PFSK-1 (cell line): Measurements from ENCODE around the gene PAQR7.

Experiments
- FOXP2 ChIP-seq: optimal IDR thresholded peaks from 2 replicates; pipeline ENCODE3; 2011; ENCODE audit warnings: borderline replicate concordance, control low read depth, inconsistent platforms; ENCODE audit not compliant: insufficient read depth; ENCODE audit errors: extremely low read length, extremely low read depth
- POLR2AphosphoS5 ChIP-seq: IDR thresholded peaks from 2 replicates; pipeline ENCODE4 v1.6.1; 2012; ENCODE audit warnings: low read depth, mild to moderate bottlenecking, control low read depth, low read length, moderate library complexity
- REST ChIP-seq, 2 experiments: IDR thresholded peaks; 2 replicates each; pipeline versions ENCODE4 v1.6.1 to v1.8.0; 2011 to 2012; ENCODE audit warnings: low read depth in 2 of 2, low read length in 2 of 2, control low read depth in 1 of 2, inconsistent platforms in 1 of 2, mild to moderate bottlenecking in 1 of 2, moderate library complexity in 1 of 2; ENCODE audit not compliant: insufficient read depth in 1 of 2
- SIN3A ChIP-seq: IDR thresholded peaks from 2 replicates; pipeline ENCODE4 v1.6.1; 2012; ENCODE audit warnings: mild to moderate bottlenecking, low read length, moderate library complexity, borderline replicate concordance; ENCODE audit not compliant: insufficient read depth
- TAF1 ChIP-seq: IDR thresholded peaks from 2 replicates; pipeline ENCODE4 v1.6.1; 2012; ENCODE audit warnings: low read length, control low read depth, borderline replicate concordance; ENCODE audit not compliant: insufficient read depth

Gene PAQR7

GRCh38 chr1:25820247-25821111 is 55.0 kb downstream of the PAQR7 start:
- TF ChIP-seq REST (IDR thresholded peaks at IDR 0.05; ENCODE audit: insufficient read depth in 1 of 2, low read depth in 2 of 2, low read length in 2 of 2) (no peak), SIN3A (no peak), FOXP2 (no peak), TAF1 (no peak), POLR2AphosphoS5 (no peak)

GRCh38 chr1:25819491-25820246 is 55.8 kb downstream of the PAQR7 start, which contains the start of gene MTFR1L:
TSS of gene MTFR1L (plus strand) at chr1:25819954. CDS start at chr1:25823105, 3,151 bp downstream.
- TF ChIP-seq TAF1 (peak; percentile 59; the same call in 1 of the 2 replicates), POLR2AphosphoS5 (peak; percentile 75), REST (IDR thresholded peaks at IDR 0.05; ENCODE audit: insufficient read depth in 1 of 2, low read depth in 2 of 2, low read length in 2 of 2) (no peak), FOXP2 (peak; percentile 60), SIN3A (no peak)

- TF ChIP-seq REST (IDR thresholded peaks at IDR 0.05; ENCODE audit: insufficient read depth in 1 of 2, low read depth in 2 of 2, low read length in 2 of 2) (no peak), POLR2AphosphoS5 (no peak), TAF1 (no peak), SIN3A (no peak), FOXP2 (no peak)
These were observed 56.9 kb downstream of the PAQR7 start for GRCh38 chr1:25818569-25818968.

GRCh38 chr1:25817840-25818501 is 57.5 kb downstream of the PAQR7 start:
- no peak for TF ChIP-seq FOXP2
- no peak for TF ChIP-seq TAF1
- TF ChIP-seq POLR2AphosphoS5 = no peak
- TF ChIP-seq REST (IDR thresholded peaks at IDR 0.05; ENCODE audit: insufficient read depth in 1 of 2, low read depth in 2 of 2, low read length in 2 of 2) = no peak
- TF ChIP-seq SIN3A = no peak
